ENCODE results near the gene YY1.
"Not testable (repeated sequence)": the region's sequence is repeated elsewhere in the genome, so short reads cannot be mapped to it uniquely, and the experiment has no call there.

YY1 gene

DNA sequence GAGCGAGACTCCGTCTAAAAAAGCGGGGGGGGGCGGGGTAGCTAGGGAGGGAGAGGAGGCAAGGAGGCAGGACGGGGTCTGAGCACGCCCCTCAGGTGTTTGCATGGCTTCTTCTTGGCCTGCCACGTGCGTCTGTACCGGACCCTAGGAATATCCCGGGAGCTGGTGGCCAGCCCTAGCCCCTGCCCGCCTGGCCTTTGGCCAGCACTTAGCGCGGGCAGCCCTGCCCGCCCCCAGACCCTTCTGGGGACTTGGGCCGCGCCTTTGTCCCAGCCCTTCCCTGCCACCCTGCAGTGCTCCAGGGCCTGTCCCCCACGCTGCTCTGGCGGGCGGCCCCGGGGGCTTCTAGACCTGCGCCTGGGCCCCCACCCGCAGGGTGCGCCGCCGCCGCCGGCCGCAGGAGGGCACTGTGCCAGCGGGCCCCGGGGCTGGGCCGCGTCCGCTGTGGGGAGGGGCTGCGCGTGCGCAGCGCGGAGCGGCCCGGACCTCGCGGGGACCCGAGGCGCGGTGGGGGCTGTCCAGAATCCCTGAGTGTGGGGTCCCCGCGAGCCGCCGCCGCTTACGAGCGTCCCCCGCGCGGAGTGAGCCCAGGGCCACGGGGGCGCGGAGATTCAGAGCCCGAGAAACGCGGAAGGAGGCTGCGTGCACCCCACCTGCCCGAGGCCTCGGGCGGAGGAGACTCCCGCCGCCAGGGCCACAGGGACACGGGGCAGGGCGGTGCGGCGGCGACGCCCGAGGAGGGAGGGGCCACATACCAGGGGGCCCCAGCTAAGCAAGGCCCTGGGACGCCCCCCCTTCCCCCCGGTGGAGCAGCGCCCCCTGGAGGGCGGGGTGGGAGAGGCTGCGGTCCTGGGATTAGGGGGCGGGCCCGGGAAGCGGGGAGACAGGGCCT is 46.3 kb downstream of the YY1 start:
- peak; percentile 76 for DNase-seq (ENCODE audit: low spot score)

DNA sequence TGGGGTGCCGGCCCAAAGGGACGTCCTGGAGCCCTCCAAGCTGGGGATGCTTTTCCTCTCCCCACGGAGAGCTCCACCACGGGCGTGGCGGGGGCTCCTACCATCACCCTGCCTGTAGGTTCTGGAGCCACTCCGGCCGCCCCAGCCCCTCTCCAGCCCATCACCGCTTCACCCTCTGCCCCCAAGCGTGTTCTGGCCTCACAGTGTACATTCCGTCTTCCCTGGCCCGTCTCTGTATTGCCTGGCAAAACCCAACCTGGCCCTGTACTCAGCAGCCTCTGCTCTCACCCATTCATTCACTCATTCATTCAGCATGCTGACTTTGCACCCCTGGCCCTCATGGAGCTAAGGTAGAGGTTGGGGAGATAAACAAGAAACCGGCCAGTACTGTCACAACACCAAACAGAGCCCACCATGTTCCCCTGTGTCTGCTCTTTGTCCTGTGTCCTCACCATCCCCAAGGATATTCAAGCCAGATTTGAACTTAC is 47.0 kb downstream of the YY1 start:
- DNase-seq (ENCODE audit: low spot score), result no peak

DNA sequence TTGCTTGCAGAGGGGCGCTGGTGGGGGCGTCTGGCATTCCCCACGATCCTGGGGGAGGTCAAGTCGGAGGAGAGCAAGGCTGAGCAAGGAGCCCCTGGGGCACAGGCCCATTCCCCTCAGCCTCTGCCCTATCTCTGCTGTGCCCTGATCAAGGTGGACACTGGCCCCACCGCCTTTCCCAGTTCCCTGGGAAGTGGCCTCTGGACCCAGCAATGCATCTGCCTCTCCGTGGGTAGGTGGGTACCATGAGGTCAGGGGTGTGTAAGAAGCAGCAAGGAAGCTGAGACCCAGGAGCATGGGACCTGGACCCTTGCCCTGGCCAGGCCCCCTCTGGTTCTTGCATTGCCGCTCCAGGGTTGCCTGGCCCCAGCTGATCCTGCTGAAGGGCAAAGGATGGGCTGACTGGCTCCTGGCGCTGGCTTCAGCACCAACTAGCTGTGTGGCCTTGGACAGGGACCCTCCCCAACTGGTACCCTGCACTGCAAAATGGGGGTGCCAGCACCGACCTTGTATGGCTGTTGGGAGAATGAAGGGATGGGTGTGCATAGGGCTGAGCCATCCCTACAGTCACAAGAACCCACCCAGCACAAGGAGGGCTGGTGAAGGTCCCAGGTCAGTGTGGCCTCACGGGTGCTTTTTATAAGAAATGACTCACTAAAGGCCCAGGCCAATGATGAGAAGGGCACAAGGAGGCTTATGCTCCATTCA is 47.7 kb downstream of the YY1 start:
- no peak for DNase-seq (ENCODE audit: low spot score)

DNA sequence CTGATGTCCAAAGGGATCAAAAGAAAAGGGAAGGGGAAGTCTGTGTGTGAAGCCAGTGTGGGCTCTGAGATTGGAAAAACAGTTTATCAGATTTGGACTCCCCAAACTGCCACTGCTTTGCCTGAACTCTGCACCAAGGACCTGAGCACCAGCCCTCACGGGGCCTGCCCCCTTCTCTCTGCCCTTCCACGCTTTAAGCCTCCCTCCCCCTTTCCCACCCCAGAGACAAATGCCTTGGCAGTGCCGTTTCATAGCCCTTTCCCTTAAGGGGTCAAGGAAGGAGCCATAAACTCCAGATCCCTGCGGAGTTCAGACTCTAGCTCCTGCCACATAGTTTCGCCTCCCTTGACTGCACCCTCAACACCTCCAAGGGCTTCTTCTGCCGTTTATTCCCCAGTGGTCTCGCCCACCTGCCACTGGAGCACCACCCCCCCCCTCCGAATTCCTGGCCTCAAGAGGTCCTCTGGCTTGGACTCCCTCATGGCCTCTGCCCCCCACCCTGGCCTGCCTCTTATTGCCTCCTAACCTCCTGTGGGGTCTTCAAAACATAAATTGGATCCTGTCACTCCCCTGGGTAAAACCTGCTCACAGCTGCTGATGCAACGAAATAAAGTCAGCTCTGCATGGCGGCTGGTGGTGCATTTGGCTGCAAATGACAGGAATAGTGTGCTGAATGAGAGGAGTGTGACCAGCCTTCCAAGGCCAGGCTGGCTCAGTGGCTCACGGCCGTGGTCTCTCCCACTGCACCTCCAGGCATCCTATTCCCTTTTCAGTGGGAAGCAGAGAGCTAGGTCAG is 48.5 kb downstream of the YY1 start:
- DNase-seq (ENCODE audit: low spot score), result no peak

DNA sequence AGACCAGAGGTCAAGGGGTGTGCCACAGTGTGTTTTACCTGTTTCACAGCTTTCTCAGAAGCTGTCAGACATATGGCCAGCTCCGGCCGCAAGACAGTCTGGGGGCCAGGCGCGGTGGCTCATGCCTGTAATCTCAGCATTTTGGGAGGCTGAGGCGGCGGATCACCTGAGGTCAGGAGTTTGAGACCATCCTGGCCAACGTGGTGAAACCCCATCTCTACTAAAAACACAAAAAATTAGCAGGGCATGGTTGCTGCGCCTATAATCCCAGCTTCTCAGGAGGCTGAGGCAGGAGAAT is 49.0 kb downstream of the YY1 start:
- DNase-seq (ENCODE audit: low spot score), result not testable (repeated sequence)

DNA sequence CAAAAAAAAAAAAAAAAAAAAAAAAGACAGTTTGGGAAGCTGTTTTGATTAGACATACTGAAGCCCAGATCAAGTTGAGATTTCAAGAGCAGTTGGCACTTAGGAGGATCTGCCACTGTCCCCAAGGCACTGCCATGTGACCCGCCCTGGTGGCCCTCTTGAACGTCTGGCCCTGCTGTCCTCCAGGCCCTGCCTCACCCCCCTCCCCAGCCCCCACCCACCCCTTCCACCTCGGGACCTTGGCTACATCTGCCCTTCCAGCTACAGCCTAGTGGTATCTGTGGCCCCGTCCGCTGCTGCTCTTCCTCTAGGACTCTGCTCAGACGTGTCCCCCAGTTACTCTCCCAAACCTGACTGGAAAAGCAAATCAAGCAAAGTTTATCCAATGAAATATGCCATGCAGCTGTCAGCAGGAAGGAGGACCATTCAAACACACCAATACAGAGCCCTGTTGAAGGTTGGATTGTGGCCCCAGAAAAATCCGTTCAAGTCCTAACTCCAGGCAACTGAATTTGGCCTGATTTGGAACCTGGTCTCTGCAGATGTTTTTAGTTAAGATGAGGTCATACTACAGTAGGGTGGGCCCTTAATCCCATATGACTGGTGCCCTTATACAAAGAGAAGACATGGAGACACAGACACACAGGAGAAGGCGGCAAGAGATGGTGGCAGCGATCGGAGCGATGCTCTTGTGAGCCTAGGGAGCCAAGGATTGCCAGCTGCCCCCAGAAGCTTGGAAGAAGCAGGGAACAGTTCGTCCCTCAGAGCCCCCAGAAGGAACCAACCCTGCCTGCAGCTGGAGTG is 49.6 kb downstream of the YY1 start:
- no peak for DNase-seq (ENCODE audit: low spot score)

DNA sequence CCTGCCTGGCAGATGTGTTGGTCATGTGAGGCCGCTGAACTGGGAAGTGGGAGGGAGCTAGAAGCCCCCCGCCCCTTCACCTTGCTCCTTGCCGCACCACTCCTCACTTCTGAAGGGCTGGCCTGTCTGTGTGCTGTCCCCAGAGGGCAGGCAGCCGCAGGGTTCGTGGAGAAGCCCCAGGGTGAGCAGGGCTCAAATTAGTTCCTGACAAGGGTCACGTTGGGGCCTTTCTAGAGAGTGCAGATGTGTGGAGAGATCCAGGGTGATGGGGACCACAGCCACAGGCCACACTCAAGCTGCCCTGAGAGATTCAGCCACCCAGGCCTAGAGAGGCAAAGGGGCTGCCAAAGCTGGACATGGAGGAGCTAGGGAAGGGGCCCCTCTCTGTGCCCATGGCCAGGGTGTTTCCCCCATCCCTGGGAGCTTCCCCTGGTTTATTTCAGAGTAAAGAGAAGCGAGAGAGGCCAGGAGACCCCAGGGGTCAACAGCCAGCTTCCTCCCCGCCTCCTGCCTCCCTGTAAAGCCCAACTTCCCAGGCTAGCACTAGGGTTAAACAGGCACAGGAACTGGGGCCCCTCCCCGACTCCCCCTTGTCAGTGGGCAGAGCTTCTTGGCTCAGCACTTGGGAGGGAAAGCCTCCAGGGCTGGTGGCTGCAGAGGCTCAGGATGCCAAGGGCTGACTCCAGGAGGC is 51.1 kb downstream of the YY1 start:
- no peak for DNase-seq (ENCODE audit: low spot score)

DNA sequence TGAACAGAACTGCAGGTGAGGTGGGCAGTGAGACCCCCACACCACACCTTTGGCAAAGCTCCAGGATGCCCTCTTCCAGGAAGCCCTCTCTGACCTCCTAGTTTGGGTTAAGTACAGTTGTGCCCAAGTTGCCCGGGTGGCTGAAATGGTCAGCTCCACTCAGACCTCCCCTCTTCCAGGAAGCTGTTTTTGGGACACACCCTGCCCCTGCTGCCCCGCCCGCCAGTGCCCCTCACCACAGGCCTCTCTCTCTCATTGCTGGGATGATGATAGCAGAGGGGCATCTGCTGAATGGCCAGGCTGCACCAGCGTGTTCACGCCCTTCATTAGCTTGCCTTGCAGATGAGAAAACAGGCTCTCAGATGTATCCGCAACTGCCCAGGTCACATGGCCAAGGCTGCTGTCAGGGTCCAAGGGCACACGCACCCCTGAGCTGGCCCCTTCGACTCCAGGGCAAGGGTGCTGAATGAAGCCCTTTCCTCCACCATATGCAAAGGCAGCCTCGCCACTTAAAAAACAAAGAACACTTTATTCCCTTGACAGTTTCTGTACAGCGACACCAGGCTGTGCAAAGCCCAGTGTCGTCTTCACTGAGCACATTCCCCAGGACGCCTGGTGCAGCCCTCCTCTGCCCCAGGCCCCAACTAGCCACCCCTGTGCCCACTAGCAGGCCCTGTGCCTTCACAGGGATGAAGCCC is 51.8 kb downstream of the YY1 start:
- no peak for DNase-seq (ENCODE audit: low spot score)

DNA sequence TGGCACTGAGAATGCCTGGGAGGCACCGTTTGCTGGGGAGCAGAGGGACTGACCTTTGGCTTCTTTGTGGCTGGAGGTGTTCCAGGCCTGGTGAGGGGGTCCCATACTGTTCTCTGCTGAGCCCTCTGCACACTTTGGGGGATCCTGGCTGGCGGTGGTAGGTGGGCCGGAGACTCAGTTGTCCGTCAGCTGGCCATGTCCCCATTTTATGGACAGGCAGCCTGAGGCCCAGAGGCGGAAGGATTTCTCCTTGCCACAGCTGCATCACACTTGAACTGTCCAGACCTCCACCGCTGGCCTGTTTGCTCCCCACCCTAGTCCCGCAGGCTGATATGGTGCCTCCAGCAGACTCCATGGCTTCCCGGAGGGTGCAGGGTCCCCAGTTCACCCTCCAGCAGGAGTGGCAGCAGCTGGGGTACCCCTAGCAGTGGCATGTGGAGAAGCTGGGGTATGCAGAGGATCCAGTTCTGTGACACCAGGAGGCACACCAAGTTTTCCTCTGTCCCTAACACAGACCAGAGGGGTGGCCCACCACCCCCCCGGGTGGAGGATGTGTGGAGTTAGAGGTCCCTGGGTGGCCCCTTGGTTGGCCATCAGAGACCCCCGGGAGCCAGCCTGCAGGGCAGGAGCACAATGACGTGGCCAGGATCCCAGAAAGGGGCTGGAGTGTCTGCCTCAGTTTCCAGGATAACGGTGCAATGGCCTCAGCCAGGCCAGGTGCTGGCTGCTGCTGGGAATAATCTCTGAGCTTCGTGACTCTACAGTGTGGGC is 52.5 kb downstream of the YY1 start:
- DNase-seq (ENCODE audit: low spot score), result no peak

DNA sequence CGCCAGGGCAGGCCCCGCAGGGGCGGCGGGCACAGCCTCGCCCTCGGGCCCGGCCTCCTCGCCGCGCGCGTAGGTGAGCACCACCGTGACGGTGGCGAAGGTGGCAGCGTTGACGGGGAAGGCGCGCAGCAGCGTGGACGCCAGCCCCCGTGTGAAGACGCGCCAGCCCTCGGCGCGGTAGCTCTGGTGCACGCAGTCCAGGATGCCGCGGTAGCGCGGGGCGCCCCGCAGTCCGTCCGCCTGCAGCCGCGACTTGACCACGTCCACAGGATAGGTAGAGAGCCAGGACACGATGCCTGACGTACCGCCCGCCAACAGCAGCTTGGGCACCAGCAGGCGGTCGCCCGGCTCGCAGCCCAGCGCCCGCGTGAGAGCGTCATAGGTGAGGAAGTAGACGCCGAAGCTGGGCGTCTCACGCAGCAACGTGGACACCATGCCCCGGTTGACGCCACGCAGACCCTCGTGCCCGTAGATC is 53.4 kb downstream of the YY1 start:
- no peak for DNase-seq (ENCODE audit: low spot score)

DNA sequence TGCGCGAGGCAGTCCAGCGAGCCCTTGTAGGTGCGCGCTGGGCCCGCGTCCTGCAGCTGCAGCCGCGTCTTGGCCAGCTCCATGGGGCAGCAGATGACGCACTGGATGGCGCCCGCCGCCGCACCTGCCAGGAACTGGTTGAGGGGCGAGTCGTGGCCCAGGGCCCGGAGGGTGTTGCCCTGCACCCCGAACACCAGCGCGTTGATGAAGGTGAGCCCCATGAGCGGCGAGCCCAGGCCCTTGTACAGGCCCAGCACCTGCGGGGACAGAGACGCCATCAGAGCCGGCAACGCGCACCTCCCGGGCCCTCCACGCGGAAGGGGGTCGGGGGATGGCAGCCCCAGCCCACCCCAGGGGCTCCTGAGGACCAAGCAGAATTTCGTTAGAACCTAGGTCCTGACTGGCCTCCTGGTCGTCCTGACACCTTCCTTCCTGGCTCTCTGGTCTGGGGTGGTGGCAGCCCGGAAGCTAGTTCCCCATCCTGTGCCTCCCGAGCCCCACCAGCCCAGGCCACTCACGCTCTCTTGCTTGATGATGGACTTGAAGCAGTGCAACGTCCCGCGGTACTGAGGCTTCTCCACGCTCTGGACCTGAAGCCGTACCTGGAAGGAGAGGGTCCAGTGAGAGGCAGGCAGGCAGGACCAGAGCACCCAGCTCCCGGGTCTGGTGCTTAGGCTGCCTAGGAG is 54.0 kb downstream of the YY1 start:
- no peak for DNase-seq (ENCODE audit: low spot score)

DNA sequence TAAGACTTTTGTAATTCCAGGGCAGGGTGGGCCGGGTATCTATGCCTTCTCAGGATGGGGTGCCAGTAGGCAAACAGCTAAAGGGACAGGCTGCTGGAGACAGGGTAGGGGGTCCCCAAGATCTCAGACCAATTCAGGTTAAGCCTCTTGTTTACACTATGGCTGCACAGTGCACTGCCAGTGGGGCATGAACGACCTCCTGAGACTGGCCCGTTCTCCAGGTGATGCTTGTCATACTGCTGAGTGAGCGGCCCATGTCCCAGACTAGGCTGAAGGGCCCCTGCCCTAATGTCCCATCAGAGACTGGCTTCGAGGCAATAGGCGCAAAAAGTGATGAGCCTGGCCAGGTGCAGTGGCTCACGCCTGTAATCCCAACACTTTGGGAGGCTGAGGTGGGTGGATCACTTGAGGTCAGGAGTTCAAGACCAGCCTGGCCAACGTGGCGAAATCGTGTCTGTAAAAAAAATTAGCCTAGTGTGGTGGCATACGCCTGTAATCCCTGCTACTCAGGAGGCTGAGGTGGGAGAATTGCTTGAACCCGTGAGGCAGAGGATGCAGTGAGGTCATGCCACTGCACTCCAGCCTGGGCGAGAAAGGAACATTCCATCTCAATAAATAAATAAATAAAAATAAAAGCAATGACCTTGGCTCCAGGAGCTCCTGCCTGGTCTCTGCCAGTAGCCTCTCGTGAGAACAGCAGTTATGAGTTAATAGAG is 54.7 kb downstream of the YY1 start:
- DNase-seq (ENCODE audit: low spot score), result no peak

DNA sequence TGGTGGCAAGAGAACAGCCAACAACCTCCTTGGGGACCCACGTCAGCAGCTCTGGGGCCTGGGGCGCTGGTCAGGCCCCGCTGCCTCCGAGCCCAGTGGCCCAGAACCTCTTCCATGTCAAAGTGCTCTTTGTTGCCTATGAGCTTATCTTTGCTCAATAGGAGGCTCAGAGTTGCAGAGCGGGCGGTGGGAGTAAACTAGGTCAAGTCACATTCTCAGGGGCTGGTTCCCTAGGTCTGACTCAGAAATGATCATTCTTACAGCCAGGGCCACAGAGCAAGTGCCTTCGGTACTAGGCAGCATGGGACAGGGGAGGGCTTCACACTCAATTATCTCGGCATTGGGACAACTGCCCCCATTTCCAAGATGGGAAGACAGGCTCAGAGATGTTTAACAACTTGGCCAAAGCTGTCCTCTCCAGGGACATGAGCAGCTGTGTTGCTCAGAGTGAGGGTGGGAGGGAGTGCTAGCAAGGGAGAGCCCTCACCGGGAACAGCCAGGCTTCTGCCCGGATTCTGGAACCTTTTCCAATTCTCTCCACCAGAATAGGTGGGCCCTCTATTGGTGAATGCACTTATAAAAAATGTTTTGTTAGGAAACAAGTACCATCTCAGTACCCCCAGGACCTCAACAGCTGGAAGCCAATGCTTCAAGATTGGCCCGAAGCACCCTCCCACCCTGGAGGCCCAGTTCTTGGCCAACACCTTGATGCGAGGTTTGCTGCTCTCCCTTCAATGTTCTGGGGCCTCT is 55.4 kb downstream of the YY1 start:
- peak; percentile 71 for DNase-seq (ENCODE audit: low spot score)

DNA sequence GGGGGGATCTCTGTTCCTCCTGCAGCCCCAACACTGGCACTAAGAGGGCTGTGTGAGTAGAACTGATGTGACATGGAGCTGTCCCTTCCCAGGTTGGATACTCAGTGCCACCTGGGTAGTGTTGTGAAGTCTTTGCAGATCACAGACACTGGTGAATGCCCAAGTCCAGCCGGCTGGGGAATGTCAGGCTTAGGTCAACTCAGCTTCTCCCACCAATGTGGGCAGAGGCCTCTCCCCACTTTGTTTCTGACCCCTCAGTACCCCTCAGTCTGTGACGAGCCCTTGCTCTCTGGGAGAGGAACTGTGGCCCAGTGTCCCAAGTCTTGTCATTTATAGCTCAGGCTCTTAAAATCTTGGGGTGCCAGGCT is 56.0 kb downstream of the YY1 start:
- DNase-seq (ENCODE audit: low spot score), result no peak

DNA sequence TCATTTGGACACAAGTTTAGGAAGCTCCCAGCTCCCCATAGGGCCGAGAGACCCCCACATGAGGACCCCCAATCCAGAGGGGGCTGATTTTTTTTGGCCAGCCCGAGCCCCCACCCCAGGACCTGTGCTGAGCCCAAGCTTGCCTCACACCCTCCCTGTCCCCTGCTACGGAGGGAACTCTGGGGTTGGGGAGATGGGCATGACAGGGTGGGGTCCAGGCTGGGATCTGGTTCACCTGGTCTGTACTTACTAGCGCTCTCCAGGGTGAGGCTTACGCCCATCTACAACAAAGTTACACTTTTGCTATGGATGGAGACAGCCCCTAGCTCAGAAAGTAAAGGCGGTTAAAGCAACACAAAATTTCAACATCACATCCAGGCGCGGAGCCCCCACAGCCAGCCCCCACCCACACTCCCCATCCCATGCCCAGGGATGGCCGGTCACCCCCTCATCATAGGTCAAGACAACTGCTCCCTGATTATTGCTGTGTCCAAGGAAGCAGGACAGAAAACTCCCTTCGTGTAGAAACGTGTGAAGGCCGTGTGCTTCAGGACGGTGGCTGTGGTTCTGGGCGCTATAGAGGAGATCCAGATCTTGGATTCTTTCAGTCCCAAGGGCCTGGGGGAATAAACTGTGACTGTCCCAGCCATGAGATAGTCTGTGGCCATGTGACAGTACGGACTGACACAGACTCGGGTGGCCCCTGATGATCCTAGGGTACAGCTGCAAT is 56.6 kb downstream of the YY1 start:
- DNase-seq (ENCODE audit: low spot score), result no peak

DNA sequence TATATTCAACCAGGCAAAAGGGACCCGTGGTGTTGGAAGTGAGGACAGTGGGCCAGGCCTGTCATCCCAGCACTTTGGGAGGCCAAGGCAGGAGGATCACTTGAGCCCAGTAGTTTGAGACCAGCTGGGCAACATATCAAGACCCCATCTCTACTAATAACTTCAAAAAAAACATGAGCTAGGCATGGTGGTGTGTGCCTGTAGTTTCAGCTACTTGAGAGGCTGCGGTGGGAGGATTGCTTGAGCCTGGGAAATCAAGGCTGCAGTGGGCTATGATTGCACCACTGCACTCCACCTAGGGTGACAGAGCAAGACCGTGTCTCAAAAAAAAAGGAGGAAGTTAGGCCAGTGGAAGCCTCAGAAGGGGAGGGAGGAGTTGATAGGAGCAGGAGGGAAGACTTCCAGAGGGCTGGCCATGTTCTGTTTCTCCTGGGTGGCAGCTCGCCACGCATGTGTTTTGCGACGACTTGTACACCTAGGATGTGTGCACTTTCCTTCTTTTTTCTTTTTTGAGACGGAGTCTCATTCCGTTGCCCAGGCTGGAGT is 57.2 kb downstream of the YY1 start:
- DNase-seq (ENCODE audit: low spot score), result no peak

DNA sequence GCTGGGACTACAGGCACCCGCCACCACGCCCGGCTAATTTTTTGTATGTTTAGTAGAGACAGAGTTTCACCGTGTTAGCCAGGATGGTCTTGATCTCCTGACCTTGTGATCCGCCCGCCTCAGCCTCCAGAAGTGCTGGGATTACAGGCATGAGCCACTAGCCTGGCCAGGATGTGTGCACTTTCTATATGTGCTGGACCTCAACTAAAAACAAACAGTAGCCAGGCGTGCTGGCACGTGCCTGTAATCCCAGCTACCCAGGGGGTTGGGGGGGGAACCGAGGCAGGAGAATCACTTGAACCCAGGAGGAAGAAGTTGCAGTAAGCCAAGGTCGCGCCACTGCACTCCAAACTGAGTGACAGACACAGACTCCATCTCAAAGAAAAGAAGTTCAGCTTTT is 57.8 kb downstream of the YY1 start:
- DNase-seq (ENCODE audit: low spot score), result not testable (repeated sequence)

Measured in kidney tubule cell (primary cell).